ENCODE measurements around the gene SSR1.

The SSR1 gene

DNA sequence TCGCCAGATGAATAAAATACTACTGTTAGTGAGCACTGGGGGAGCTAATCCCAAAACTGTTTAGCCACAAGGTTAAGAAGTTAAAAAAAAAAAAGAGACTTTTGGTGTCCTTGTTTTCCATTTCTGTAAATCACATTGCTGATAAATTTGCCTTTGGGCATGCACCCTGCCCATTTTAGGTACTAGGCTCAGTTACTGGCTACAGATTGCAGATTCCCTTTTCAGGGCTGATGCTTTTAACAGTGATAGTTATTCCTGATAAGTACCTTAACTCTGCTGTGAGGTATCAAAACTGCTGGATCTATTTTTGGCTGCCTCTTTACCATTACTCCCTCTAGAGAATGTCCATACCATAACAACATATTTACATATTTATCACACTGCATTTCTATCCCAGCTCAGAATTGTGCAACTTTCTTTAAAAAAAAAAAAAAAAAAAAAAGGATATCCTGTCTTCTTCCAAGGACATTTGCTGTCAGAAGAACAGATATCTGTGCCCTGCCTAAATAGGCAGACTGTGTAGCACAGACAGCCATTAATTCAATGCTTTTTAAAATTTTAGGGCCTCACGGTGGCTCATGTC is 94.5 kb downstream of the SSR1 start:
- in situ Hi-C loops (cut with HindIII; ENCODE audit: low sequenced_read_pairs), result no loop called here

All from DLD1 (cell line).